NCI-H128 (cell line): Measurements from ENCODE around the gene POPDC2.

Experiments used
- DNase-seq: peaks from one replicate; lab custom pipeline; 2025; ENCODE audit not compliant: unreplicated experiment; lab: John Stamatoyannopoulos, UW

Gene POPDC2

GRCh38 chr3:119641416-119641815, 19.0 kb downstream of the POPDC2 start:
- no peak for DNase-seq

- DNase-seq, result no peak
These were observed 20.7 kb downstream of the POPDC2 start for GRCh38 chr3:119639494-119640350.

GRCh38 chr3:119637679-119638477, 22.5 kb downstream of the POPDC2 start:
- DNase-seq, result no peak

GRCh38 chr3:119636891-119637611, 23.3 kb downstream of the POPDC2 start:
- DNase-seq, result no peak

GRCh38 chr3:119636249-119636648, 24.1 kb downstream of the POPDC2 start:
- DNase-seq, result no peak

GRCh38 chr3:119635719-119636118, 24.7 kb downstream of the POPDC2 start:
- no peak for DNase-seq

GRCh38 chr3:119632829-119633228, 27.6 kb downstream of the POPDC2 start:
- no peak for DNase-seq

- DNase-seq, result no peak
These were observed 28.2 kb downstream of the POPDC2 start for GRCh38 chr3:119632216-119632615.

GRCh38 chr3:119631516-119631915, 28.9 kb downstream of the POPDC2 start:
- DNase-seq, result no peak

GRCh38 chr3:119630880-119631329, 29.5 kb downstream of the POPDC2 start:
- no peak for DNase-seq

- DNase-seq, result no peak
These were observed 30.1 kb downstream of the POPDC2 start for GRCh38 chr3:119630128-119630879.

- no peak for DNase-seq
These were observed 31.5 kb downstream of the POPDC2 start for GRCh38 chr3:119628816-119629445.

- no peak for DNase-seq
These were observed 32.0 kb downstream of the POPDC2 start for GRCh38 chr3:119628390-119628789.

- DNase-seq, result no peak
These were observed 32.9 kb downstream of the POPDC2 start for GRCh38 chr3:119627461-119627860.

GRCh38 chr3:119626196-119626595, 34.2 kb downstream of the POPDC2 start:
- no peak for DNase-seq

- no peak for DNase-seq
These were observed 34.8 kb downstream of the POPDC2 start for GRCh38 chr3:119625451-119626153.

- DNase-seq, result no peak
These were observed 36.2 kb downstream of the POPDC2 start for GRCh38 chr3:119624002-119624720.

GRCh38 chr3:119620899-119621298, 39.5 kb downstream of the POPDC2 start:
- DNase-seq, result no peak

GRCh38 chr3:119619094-119619493, 41.3 kb downstream of the POPDC2 start:
- no peak for DNase-seq
